Right lobe of liver (tissue), 6 donors: ENCODE data around the gene CBY1. TPM values are rescaled to one million over a fixed set of nuclear protein-coding genes. Genes with fewer than 3 reads are reported as not detected.
A peak's percentile ranks its signal among the peaks of the same experiment; 100 is the strongest.

Experiments
- ATAC-seq, 4 donors: fragments of 200-7000 bp; cut with Tn5 transposase; one replicate each; pipeline ENCODE4 v1.9.1; 2020; ENCODE audit warnings: mild to moderate bottlenecking in 4 of 4, moderate library complexity in 4 of 4
- DNase-seq, 3 donors: peaks; one replicate each; pipeline ENCODE4 v3.0.0-alpha.2; 2020
- H3K27ac ChIP-seq, 3 donors: fragments of 200-600 bp; one replicate each; pipeline ENCODE4 v1.8.0; 2022
- H3K27me3 ChIP-seq, 2 donors: fragments of 200-600 bp; one replicate each; pipeline ENCODE4 v1.8.0; 2022
- H3K36me3 ChIP-seq, 4 donors: fragments of 200-600 bp; sonication (generic) in 1 of 4; one replicate each; pipeline versions ENCODE4 v1.5.1 to v1.8.0; 2017 to 2022; ENCODE audit warnings: control low read depth in 1 of 4
- H3K4me1 ChIP-seq, 4 donors: fragments of 200-600 bp; sonication (generic) in 1 of 4; one replicate each; pipeline versions ENCODE4 v1.5.1 to v1.8.0; 2017 to 2022; ENCODE audit warnings: control low read depth in 1 of 4
- H3K4me3 ChIP-seq, 3 donors: fragments of 200-600 bp; one replicate each; pipeline ENCODE4 v1.8.0; 2022
- H3K9me3 ChIP-seq, 4 donors: fragments of 200-600 bp; sonication (generic) in 1 of 4; one replicate each; pipeline versions ENCODE4 v1.5.1 to v1.8.0; 2017 to 2022; ENCODE audit warnings: control low read depth in 1 of 4
- POLR2A ChIP-seq: fragments of 450-650 bp; IDR thresholded peaks from one replicate; pipeline ENCODE4 v1.6.1; 2017; ENCODE audit warnings: antibody characterized with exemption, mild to moderate bottlenecking
- WGBS: methylation state at CpG from one replicate; pipeline ENCODE4 v1.1.6; 2018; ENCODE audit warnings: low coverage, low lambda C conversion rate; ENCODE audit not compliant: insufficient coverage; ENCODE audit errors: missing lambda C conversion rate; 5-methylcytosine and 5-hydroxymethylcytosine counted together
- intact Hi-C, 2 donors: fragments of 100-400 bp; cut with DNase I; formaldehyde crosslinking; loops; one replicate each; pipeline versions ENCODE4 v1.11.2 to v1.14.1; 2022
- total RNA-seq, 6 experiments: library from RNA; depleted of rRNA in 2 of 6; stranded (reverse); fragments of >200 nt in 2 of 6; fragmentation: NEBNext Ultra II Directional in 3 of 6; extraction: Animal tissue kit (Norgen Biotek cat#: 25700) in 3 of 6; gene quantifications; one replicate each; pipeline versions ENCODE4 v1.1.0 to v1.2.4, GENCODE V29; 2016 to 2023
- TF ChIP-seq, protein P1 (sequence below), 4 donors: fragments of 200-600 bp in 3 of 4; fragments of 450-650 bp in 1 of 4; IDR thresholded peaks; one replicate each; pipeline versions ENCODE4 v1.5.1 to v1.8.0; 2016 to 2022; ENCODE audit warnings: antibody characterized with exemption in 4 of 4, mild to moderate bottlenecking in 2 of 4
- donor health status: DM: no; HTN: yes; CAD: no.
- donor health status: DM: no; HTN: no; CAD: no.
- donor health status: DM: no; HTN: no; CAD: no.
- donor health status: DM: no; HTN: yes; CAD: no.
- donor health status: DM: no; HTN: yes; CAD: no.

The CBY1 gene
- total RNA-seq, 6 experiments from 2014 or later = 6.1 to 14.4 (median 11.6) TPM

DNA sequence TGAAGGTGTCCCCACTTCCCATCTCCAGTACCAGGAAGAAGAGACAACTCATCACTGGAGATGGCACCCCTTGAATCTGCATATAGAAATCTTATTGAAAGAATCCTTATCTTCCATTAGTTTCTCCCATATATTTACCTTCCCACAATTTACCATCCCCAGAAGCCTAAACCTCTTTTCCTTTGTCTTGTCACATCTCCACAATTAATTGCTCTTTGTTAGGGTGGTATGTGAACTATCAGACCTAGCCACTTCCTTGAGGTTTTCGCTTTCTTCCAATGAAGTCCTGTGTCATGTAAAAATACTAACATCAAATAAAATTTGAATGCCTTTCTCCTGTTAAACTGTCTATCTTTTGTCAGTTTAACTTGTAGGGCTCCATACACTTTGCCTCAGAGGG lies 38.2 kb upstream of the CBY1 start:
- Histone ChIP-seq H3K9me3 (no peaks in the 10 kb centered on the region), H3K4me3 (no peak overlapping the region), H3K36me3 (no peaks in the 10 kb centered on the region), H3K4me1 (no peaks in the 10 kb centered on the region), H3K27ac (no peak overlapping the region), H3K27me3 (no peaks in the 10 kb centered on the region)
- ATAC-seq = no peak
- intact Hi-C loops = no loop called here
- DNase-seq = no peak
- TF ChIP-seq POLR2A = no peak
- WGBS = 91% methylated on average over 1 of the region's 1 CpG

DNA sequence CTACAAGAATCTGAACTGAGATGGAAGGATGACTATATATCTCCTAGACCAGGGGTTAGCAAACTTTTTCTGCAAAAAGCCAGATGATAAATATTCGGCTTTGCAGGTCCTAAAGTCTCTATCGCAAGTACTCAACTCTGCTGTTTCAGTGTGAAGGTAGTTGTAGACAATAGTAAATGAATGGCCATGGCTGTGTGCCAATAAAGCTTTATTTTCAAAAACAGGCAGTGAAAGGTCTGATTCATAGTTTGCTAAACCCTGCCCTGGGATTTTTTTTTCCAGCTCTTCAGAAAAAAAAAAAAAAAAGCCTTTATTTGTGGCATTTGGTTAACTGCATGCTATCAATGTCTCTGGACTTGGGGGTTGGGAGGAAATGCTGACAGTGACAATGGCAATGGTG lies 37.8 kb upstream of the CBY1 start:
- no peaks in the 10 kb centered on the region for H3K4me1 ChIP-seq
- WGBS = 84% methylated on average over 2 of the region's 2 CpGs
- ATAC-seq = no peak
- H3K36me3 ChIP-seq = no peaks in the 10 kb centered on the region
- H3K27me3 ChIP-seq = no peaks in the 10 kb centered on the region
- intact Hi-C loops = no loop called here
- no peak for DNase-seq
- no peak overlapping the region for H3K27ac ChIP-seq
- TF ChIP-seq, protein P1, sequence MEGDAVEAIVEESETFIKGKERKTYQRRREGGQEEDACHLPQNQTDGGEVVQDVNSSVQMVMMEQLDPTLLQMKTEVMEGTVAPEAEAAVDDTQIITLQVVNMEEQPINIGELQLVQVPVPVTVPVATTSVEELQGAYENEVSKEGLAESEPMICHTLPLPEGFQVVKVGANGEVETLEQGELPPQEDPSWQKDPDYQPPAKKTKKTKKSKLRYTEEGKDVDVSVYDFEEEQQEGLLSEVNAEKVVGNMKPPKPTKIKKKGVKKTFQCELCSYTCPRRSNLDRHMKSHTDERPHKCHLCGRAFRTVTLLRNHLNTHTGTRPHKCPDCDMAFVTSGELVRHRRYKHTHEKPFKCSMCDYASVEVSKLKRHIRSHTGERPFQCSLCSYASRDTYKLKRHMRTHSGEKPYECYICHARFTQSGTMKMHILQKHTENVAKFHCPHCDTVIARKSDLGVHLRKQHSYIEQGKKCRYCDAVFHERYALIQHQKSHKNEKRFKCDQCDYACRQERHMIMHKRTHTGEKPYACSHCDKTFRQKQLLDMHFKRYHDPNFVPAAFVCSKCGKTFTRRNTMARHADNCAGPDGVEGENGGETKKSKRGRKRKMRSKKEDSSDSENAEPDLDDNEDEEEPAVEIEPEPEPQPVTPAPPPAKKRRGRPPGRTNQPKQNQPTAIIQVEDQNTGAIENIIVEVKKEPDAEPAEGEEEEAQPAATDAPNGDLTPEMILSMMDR (IDR thresholded peaks at IDR 0.05) = no peak
- TF ChIP-seq POLR2A = no peak
- no peak overlapping the region for H3K4me3 ChIP-seq
- H3K9me3 ChIP-seq = no peaks in the 10 kb centered on the region

DNA sequence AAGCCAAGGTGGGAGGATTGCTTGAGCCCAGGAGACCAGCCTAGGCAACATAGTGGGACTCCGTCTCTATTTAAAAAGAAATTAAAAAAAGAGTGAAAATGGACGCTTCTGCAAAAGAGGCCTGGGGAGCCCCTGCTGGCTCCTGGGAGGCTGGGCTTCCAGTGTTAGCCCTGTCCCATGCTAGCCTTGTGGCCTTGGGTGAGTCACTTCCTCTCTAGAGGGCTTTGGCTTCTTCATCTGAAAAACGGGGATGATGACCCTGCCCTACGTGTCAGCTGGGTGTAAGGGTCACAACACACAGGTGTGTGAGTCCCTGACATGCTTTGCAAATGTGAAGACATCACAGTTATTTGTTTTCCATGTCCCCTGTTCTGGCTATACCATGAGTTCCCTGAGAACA lies 33.1 kb upstream of the CBY1 start:
- ATAC-seq = peak in 1 of 4 donors; percentile 76
- H3K4me1 ChIP-seq = no peaks in the 10 kb centered on the region
- no peaks in the 10 kb centered on the region for H3K36me3 ChIP-seq
- peak in 1 of 3 donors; percentile 10 for DNase-seq
- H3K27ac ChIP-seq = no peak overlapping the region
- 55% methylated on average over 4 of the region's 4 CpGs for WGBS
- TF ChIP-seq POLR2A = no peak
- TF ChIP-seq, protein P1 (IDR thresholded peaks at IDR 0.05) = no peak
- H3K4me3 ChIP-seq = no peak overlapping the region
- no peaks in the 10 kb centered on the region for H3K27me3 ChIP-seq
- intact Hi-C loops = no loop called here
- H3K9me3 ChIP-seq = no peaks in the 10 kb centered on the region

DNA sequence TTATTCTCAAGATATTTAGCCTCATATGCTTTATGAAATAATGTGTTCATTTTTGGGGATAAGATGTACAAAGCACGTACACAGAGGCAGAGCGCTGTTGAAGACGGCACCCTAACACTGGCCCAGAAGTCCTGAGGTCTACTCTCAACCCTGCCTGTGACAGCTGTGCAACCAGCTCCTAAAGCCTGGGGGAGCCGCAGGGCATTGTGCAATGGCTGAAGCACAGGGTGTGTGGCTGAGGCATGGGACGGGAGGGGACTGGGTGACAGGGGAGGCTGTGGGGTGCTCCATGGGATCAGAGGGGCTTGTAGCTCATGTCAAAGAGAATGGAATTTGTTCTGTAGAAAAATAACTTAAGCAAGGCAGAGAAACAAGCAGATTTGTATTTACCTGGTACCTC lies 28.0 kb upstream of the CBY1 start:
- H3K4me3 ChIP-seq = no peak overlapping the region
- no peaks in the 10 kb centered on the region for H3K27me3 ChIP-seq
- H3K9me3 ChIP-seq = no peaks in the 10 kb centered on the region
- H3K4me1 ChIP-seq = no peaks in the 10 kb centered on the region
- intact Hi-C loops = no loop called here
- H3K36me3 ChIP-seq = no peaks in the 10 kb centered on the region
- no peak overlapping the region for H3K27ac ChIP-seq
- DNase-seq (no peak), ATAC-seq (peak in 1 of 4 donors; percentile 30)
- TF ChIP-seq POLR2A = no peak
- TF ChIP-seq, protein P1 (IDR thresholded peaks at IDR 0.05) = no peak
- WGBS = 63% methylated on average over 4 of the region's 5 CpGs

DNA sequence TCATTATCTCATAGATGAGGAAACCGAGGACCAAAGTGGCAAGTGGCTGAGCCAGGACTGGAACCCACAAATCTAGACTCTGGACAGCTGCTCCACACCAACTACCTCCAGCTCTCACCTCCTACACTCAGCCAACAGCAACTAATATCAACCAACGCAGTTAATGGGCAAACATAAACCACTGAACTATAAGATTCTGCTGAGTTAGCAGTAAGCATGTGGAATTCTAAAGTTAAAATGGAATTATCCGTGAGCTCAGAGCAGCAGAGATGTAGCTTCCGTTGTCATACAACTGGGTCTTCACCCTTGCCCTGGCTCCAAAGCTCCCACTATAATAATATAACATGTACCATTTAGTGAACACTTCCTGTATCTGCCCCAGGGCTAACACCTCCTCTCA lies 27.3 kb upstream of the CBY1 start:
- Histone ChIP-seq H3K9me3 (no peaks in the 10 kb centered on the region), H3K27me3 (no peaks in the 10 kb centered on the region), H3K4me3 (no peak overlapping the region), H3K36me3 (no peaks in the 10 kb centered on the region), H3K4me1 (no peaks in the 10 kb centered on the region), H3K27ac (no peak overlapping the region)
- intact Hi-C loops = no loop called here
- ATAC-seq (no peak), DNase-seq (no peak)
- WGBS = 79% methylated on average over 4 of the region's 4 CpGs
- no peak for TF ChIP-seq POLR2A

DNA sequence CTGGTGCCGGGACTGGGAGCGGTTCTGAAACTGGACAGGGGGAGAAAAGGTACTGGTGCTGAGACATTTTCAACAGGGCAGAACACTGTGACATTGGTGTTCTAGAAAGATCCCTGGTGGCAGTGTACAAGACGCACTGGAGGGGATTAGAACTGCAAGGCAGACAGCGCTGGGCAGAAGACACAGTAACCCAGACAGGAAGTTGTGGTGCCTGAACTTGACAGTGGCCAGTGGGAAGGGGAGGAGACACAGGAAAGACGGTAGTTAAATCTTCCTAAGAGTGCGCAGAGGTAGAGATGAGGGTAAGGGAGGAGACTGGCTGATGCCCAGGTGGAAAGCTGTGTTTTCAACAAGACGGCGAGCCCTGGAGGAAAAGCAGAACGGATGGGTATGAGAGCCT lies 24.7 kb upstream of the CBY1 start:
- Histone ChIP-seq H3K27ac (no peak overlapping the region), H3K4me1 (no peaks in the 10 kb centered on the region), H3K9me3 (no peaks in the 10 kb centered on the region), H3K27me3 (no peaks in the 10 kb centered on the region), H3K4me3 (no peak overlapping the region), H3K36me3 (no peaks in the 10 kb centered on the region)
- 70% methylated on average over 9 of the region's 9 CpGs for WGBS
- intact Hi-C loops = no loop called here
- DNase-seq (no peak), ATAC-seq (no peak)
- TF ChIP-seq, protein P1 (IDR thresholded peaks at IDR 0.05) = no peak
- no peak for TF ChIP-seq POLR2A
